NCI-H2029 (cell line): ENCODE data around the gene SLAMF9.

Experiments used
- DNase-seq: peaks from one replicate; lab custom pipeline; 2025; lab: John Stamatoyannopoulos, UW

The SLAMF9 gene

DNA sequence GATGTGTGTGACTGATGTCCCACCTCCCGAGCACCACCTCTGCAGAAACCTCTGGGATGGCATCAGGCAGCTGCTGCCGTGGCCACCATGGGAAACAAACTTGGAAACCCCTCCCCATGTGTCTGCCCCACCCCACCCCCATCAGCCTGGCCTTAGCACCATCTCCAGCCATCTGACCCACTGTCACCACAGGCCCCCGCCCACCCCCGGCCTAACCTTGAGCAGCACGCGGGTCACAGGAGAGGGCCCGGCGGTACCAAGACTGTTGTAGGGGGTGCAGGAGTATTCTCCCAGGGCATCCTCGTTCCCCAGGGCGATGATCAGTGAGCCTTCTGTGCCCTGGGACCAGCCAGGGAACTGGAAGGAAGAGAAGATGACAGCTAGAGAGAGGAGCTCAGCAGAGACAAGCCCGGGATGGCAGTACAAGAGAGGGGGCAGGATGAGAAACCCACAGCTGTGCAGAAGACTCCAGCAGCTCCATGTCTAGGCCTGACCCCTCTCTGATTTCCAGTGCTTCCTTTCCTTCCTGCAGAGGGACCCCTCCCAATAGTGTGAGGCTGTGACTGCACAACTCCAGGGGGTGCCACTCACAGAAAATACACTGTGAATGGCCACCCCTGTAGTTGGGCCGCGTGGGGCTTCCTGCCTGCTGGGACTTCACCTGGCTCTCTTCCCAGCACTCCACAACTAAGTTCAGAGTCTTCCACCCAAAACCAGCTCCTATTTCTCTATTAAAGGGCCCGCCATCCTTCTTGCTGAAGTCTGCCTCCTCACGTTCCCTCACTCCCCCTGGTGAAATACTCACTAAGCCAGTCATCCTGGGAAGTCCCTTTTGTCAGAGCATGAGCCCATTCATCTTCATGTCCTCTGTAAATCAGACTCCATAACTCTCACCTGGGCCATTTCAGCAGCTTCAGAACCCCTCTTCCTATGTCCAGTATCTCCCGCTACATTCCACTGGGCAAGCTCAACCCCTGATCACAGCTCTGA lies 21.4 kb downstream of the SLAMF9 start:
- no peak for DNase-seq

- no peak for DNase-seq
Observed at GRCh38 chr1:159931795-159932173, 22.3 kb downstream of the SLAMF9 start.

DNA sequence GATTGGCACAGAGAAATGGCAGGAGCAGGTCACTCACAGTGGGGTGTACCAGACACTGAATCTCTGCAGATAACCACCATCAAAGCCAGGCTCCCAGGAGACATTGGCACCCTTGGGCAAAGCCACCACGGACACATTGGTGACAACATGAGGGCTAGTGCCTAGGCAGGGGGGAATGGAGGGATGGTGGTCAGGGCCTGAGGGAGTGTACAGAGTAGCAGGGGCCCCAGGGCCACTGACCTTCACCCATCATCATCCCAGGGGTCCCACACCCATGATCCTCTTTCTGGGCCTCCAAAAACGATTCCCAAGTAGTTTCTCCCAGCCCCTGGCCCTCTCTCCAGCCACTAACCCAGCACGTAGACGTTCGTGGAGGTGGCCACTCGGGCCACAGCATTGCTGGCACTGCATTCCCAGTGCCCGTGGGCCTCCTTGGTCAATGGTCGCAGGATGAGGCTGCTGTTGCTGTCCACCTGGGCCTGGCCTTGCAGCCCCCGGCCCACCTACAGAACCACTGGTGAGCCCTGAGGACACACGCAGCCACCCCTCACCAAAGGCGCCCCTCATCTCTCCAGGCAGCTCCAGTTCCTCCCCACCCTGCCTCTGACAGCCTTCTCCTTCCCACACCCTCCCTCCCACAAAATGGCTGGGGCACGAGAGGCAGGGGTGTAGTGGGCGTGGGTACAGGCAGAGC lies 22.8 kb downstream of the SLAMF9 start:
- DNase-seq = no peak

GRCh38 chr1:159930634-159931033 lies 23.4 kb downstream of the SLAMF9 start:
- DNase-seq = no peak

DNA sequence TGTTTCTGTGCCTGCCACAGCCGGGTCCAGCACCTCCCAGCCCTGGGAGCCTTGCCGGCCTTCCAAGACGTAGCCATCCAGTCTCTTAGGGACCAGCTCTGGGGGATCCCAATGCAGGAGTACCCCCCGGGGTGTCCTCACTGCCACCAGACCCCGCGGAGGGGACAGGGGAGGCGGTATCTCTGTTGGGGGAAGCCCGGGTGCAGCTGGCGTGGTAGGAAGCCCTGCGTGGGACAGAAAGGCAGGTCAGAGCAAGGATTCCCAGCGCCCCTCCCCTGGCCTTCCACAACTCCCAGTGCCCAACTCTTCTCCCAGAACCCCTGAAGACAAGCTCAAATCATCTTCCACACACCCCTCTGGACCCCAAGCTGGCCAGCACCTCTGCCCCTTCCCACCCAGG lies 23.8 kb downstream of the SLAMF9 start:
- no peak for DNase-seq

- DNase-seq = no peak
Observed at GRCh38 chr1:159929155-159930051, 24.6 kb downstream of the SLAMF9 start.

GRCh38 chr1:159928491-159929050 lies 25.5 kb downstream of the SLAMF9 start:
- no peak for DNase-seq

DNA sequence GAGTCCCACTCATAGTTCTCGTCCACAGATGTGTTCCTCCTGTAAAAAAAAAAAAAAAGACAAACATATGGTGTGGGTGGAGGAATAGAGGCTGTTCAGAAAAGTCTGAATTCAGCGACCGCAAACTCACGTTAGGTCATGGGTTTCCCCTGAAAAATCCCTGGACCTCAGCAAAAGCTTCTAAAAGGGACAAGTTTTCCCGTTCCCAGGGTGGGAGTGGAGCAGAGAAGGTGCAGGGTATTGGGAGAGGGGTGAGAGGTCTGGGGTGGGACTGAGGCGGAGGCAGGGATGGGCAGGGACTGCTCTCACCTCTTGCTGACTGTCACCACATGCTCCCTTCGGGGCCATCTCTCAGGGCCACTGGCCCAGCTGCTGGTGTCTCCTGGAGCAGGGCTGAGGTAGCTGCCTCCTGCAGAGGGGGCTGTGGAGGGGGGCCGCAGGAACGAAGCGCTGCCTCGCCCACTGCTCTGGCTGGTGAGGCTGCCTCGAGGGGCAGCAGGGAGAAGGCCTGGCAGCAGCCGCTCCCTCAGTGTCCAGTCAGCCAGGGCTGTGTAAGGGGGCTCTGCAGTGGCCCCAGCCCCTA lies 26.1 kb downstream of the SLAMF9 start:
- DNase-seq = no peak

DNA sequence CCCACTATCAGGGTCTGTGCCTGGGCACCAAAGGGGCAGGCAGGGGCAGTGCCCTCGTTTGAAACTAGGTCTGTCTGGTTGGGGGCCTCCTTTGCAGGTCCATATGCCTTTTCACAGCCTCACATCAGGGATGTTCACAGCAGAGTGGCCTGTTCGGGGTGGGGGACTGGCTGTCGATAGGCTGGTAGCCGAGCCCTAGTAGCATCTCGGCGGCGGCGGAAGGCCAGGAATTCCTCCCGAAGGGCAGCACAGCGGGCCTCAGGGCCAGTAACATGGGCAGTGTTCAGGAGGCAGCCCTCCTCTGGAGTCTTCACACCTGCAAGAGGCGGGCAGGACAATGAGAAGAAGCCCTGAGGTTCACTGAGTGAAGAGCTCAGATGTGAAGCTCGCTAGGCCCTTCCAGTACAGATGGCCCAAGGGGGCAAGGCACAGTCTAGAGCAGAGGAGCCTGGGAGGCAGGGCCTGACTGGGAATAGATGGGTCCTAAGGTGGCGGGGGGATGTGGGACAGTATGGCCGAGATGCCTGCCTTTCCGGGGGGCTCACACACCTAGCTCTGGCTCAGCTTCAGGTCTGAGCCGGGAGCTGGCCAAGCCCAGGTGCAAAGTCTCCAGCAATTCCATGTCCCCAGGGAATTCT lies 26.7 kb downstream of the SLAMF9 start:
- DNase-seq = no peak

DNA sequence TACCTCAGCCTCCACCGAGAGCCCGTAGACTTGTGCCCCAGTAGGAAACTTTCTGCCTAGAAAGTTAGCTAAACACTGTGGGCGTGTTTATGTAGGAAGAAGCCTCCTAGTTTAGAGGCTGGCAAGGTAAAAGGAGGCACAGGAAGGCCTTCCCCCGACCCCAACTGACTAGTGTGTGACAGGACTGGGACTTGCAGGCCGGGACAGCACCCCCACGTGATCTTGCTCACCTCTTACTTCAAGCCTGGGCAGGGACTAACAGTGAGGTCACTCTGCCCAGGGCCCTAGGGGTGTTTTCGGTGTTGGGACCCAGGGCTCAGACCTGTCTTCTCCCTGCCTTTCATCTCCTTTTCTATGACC lies 28.3 kb downstream of the SLAMF9 start:
- no peak for DNase-seq

- peak; percentile 65 for DNase-seq
Observed at GRCh38 chr1:159924791-159925718, 29.0 kb downstream of the SLAMF9 start, which contains the start of gene TAGLN2. Gene TAGLN2, minus strand, starts transcription at chr1:159925507. Its CDS starts 4,998 bp downstream, at chr1:159920509.

DNA sequence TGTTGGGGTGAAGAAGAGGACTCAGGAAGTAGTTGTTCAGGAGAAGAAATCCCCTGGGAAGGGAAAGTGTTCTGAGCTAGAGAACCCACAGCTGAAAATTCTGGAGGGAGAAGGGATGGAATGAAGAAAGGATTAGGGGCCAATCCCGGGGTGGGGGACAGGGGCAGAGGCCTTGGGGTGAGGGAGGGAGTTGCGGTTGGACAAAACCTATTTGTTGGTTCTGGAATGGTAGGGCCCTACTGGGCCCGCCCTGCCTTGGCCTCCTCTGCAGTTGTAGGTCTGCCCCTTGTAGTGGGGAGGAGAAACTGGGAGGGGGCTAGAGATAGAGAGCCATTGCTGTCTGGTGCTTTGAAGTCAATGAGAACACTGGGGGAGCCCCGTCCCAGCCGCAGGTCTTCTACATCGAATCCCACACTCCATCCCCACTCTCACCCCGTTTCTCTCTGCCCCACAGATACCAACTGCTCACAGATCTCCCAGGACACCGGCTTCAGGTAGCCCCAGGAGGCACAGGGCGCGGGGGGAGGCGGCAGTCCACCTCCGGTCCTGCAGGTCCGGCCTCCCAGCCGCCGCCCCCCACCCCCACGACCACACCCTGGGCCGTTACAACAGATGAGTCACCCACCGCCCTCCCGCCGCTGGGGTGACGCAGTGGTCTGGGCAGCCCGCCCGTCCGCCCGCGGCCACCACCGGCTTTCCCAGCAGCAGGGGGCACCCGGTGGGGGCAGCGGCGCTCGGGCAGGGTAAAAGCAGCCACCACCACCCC lies 29.8 kb downstream of the SLAMF9 start:
- DNase-seq = peak; percentile 48

DNA sequence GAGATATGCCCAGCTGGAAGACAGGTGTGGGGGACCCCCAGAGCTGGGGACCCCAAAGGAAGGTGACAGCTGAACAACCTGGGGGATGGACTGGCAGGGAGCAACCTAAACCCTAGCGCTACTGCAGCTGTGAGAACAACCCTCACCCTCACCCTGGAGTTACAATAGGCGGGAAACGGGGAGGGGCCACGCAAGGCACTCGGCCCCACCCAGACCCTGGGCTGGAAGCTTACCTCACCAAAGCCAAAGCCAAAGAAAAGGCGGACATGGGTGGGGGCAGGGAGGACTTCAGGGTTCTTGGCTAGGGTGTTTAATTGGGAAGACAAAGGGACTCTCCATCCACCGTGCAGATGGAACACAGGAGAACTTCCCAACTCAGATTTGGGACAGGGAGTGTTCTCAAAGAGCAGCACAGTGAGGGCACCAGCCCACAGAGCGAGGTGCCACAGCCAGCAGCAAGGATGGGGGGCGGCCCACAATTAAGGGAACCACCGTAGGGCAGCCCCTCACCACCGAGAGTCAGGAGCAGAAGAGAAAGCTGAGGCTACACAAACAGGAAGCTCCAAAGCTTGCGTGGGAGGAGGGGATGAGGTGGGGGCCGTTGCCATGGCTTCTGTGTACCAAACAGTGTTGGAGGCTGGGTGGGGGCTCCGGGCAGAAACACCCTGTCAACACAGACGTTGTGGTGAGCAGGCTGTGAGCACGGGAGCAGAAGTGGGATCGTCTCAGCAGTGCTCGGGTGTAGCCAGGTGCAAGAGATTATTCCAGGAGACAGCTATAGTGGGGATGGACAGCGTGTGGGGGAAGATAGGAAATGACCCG lies 30.6 kb downstream of the SLAMF9 start:
- peak; percentile 84 for DNase-seq

GRCh38 chr1:159922511-159923202 lies 31.4 kb downstream of the SLAMF9 start:
- DNase-seq = no peak

DNA sequence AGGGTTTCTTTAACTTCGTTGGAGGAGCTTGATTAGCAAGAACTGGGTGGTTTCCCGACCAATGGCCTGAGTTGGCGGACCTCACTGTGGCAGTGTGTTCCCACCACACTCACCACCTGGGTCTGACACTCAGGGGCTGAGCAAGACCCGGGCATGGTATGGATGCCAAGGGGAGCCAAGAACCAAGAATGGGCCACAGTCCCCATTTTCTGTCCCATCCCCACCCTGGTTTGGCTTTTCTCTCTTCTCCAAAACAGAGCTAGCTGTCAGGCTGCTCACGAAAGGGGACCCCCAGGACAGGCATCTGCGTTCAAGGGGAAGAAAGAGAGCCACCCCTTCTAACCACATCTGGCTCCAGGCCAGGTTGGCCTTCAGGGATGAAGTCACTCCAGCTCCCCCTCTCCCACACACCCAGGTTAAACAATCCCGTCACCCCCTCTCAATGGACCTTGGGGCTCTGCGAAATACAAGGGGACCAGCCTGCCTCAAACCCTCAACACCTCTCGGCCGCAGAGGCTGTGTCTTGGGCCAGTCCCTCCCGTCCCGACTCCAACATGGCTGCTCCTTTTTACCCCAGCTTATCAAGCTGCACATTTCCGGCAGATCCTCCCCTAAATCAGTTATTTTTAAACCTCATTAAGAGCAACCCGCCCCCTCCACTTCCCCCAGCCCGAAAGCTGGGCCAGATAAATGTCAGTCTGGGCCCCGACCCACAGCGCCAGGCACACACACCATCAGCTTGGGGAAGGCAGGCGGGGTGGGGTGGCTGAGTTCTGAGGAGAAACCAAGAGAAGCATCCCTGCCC lies 32.1 kb downstream of the SLAMF9 start:
- no peak for DNase-seq

GRCh38 chr1:159921251-159921650 lies 32.8 kb downstream of the SLAMF9 start:
- no peak for DNase-seq

DNA sequence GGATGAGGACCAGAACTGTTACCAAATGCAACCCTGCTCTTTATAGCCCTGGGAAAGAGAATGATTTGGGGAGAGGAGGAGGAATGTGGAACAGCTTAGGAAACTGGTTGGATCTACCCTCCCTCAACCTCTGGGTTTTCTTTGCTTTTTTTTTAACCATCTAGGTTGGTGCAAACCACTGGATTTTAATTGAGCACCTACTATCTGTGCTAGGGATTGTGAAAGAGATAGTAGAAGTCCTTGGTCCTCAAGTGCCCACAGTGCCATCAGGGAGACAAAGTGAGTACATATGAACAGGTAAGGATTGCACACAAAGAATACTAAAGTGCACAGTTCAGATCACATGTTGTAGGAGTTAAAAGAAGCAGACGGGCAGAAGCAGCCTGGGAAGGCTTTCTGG lies 33.4 kb downstream of the SLAMF9 start:
- no peak for DNase-seq
